ENCODE results near the gene TTLL13. TPM values are rescaled to one million over a fixed set of nuclear protein-coding genes. Genes with fewer than 3 reads are reported as not detected.

The TTLL13 gene
- total and polyA plus RNA-seq, 9 of the 15 experiments (the other 6 are each of a cell fraction or from before 2014, with no cell fraction given): 0.05 to 0.24 (median 0.11) TPM; not detected in 1

DNA sequence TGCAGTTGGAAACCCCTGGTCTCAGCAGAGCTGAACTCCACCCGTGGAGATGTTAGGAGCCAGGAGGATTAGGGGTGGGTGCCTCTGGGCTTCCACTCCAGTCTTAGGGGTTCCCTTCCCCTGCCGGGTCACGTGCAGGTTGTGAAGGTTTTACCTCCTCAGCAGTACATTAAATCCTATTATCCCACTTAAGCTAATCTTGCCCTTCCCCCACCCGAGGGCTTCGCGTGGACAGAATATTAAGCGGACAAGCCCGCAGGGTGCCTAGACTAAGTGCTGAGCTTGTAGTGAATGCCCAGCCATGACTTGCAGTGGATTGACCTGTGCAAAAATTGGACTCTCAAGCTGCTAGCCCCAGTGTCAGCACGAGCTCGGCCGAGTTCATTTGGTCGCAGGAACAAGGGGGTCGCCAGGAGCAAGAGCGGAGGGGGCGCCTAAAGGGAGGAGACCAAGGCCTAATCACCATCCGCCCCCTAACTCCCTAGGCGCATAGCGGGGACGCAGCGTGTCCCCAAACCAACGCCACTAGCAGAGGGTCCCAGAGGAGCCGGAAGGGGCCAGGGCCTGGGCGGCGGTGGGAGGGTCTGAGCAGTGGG lies 48.7 kb upstream of the TTLL13 start (continued):
- TF ChIP-seq, protein P1, sequence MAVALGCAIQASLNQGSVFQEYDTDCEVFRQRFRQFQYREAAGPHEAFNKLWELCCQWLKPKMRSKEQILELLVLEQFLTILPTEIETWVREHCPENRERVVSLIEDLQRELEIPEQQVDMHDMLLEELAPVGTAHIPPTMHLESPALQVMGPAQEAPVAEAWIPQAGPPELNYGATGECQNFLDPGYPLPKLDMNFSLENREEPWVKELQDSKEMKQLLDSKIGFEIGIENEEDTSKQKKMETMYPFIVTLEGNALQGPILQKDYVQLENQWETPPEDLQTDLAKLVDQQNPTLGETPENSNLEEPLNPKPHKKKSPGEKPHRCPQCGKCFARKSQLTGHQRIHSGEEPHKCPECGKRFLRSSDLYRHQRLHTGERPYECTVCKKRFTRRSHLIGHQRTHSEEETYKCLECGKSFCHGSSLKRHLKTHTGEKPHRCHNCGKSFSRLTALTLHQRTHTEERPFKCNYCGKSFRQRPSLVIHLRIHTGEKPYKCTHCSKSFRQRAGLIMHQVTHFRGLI (CRISPR knock-in tag; IDR thresholded peaks at IDR 0.05): no peak
- TF ChIP-seq ERF (CRISPR knock-in tag; IDR thresholded peaks at IDR 0.05): 0 out of 2 replicates have a peak, but pooled peaks have one; percentile 31

DNA sequence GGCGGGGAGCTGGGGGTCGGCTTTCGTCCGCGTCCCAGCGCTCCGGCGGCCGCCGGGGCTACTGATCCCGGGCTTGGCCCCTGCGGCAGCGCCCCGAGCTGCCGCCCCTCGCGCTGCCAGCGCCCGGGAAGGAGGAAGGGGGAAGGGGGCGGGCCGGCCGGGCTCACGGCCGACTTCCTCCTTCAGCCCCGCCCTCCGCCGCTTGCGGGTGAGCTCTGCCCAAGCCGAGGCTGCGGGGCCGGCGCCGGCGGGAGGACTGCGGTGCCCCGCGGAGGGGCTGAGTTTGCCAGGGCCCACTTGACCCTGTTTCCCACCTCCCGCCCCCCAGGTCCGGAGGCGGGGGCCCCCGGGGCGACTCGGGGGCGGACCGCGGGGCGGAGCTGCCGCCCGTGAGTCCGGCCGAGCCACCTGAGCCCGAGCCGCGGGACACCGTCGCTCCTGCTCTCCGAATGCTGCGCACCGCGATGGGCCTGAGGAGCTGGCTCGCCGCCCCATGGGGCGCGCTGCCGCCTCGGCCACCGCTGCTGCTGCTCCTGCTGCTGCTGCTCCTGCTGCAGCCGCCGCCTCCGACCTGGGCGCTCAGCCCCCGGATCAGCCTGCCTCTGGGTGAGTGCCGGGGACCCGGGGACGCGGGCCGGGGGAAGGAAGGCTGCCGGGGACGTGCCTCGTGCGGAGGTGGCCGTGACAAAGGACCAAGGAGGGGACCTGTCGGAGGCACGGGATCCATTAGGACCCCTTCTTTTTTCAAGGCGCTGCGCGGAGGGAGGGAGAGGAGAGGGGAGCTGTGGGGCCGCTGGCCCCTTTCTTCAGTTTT lies 48.0 kb upstream of the TTLL13 start, which contains the start of gene SEMA4B:
SEMA4B (plus strand) TSS at position 201 of the 814 bp plus-strand sequence; CDS start at position 450, 249 bp downstream.
- Histone ChIP-seq H3K4me3 (peak within 1 kb of the TSS; percentile 83), H3K9me3 (replicated peaks; ENCODE audit: control insufficient read depth, insufficient read depth, low read depth, low read length) (no peaks in the 10 kb centered on the region), H3K27ac (ENCODE audit: extremely low read depth, low read depth, low read length) (peak within 1 kb of the TSS; percentile 63), H3K9me1 (ENCODE audit: control insufficient read depth, insufficient read depth, low read length) (no peaks in the 10 kb centered on the region), H4K20me1 (replicated peaks; ENCODE audit: control insufficient read depth, insufficient read depth, low read length) (0 out of 2 replicates have a peak, but pooled peaks cover 12% of the 10 kb centered on the region), H2AFZ (ENCODE audit: low read depth, low read length) (peak within 1 kb of the TSS; percentile 73), H3K9ac (ENCODE audit: insufficient read depth in 1 of 2, low read depth in 2 of 2, low read length in 2 of 2) (peak within 1 kb of the TSS; percentile 64 to 93), H3K4me1 (replicated peaks in 1 of 2; ENCODE audit: control insufficient read depth in 2 of 2, insufficient read depth in 2 of 2, low read length in 2 of 2) (peaks cover 26 to 33% of the 10 kb centered on the region in 2 experiments; a peak in 4 of 5 replicates), H3K4me2 (ENCODE audit: insufficient read depth, low read length) (peak within 1 kb of the TSS; percentile 79), H3K27me3 (ENCODE audit: control insufficient read depth in 2 of 2, insufficient read depth in 2 of 2, low read length in 2 of 2) (no peaks in the 10 kb centered on the region), H3K79me2 (ENCODE audit: control insufficient read depth, insufficient read depth, low read length) (peaks cover 69% of the 10 kb centered on the region), H3K36me3 (ENCODE audit: control insufficient read depth, insufficient read depth, low read length) (peaks cover 38% of the 10 kb centered on the region; the same call in 2 of the 3 replicates)
- intact Hi-C loops (cut with micrococcal nuclease) (loop anchor here (2.0 kb wide), 1 partner anchor 17 kb away; no protein-coding TSS in a partner anchor), in situ Hi-C loops (cut with MboI) (no loop called here)
- ChIA-PET POLR2A (interaction anchor here (0.6 to 4.2 kb wide), 14 partner anchors 8 to 1098 kb away, joined by 3 to 24 read pairs (median 4); partner anchors contain the start of genes CIB1 and GDPGP1), CTCF (ENCODE audit: low intra/inter-chr PET ratio) (interaction anchor here (0.7 kb wide), 1 partner anchor 58 kb away, joined by 3 read pairs; no protein-coding TSS in a partner anchor)
- 2% methylated on average over 36 of the region's 88 CpGs for WGBS (ENCODE audit: insufficient coverage, low coverage, missing lambda C conversion rate)
- peak; percentile 84 to 95 (median 92) for DNase-seq (ENCODE audit: extremely low read depth in 1 of 4, low spot score in 3 of 4)
- no TSS peak for BruUV-seq (replicated peaks)
- ATAC-seq: peak; percentile 96
- FAIRE-seq: no peak
- TF ChIP-seq POLR2AphosphoS5 (IDR thresholded peaks at IDR 0.05; ENCODE audit: control insufficient read depth, insufficient read depth, low read depth, low read length): 0 out of 2 replicates have a peak, but pooled peaks have one; percentile 21
- TF ChIP-seq SPI1 (IDR thresholded peaks at IDR 0.05; ENCODE audit: borderline replicate concordance, low read depth, low read length): peak; percentile 65; the same call in 1 of the 2 replicates
- TF ChIP-seq FUS (optimal IDR thresholded peaks at IDR 0.05; ENCODE audit: low read depth, low read length): peak; percentile 60
- no peak for TF ChIP-seq SRF (CRISPR knock-in tag; IDR thresholded peaks at IDR 0.05)
- TF ChIP-seq TEAD1 (CRISPR knock-in tag; IDR thresholded peaks at IDR 0.05): peak in 1 of 2 experiments; percentile 38; a peak in 1 of 4 replicates
- TF ChIP-seq HNRNPL (IDR thresholded peaks at IDR 0.05; ENCODE audit: low read depth, low read length): peak; percentile 49; the same call in 1 of the 2 replicates
- no peak for TF ChIP-seq HSF4 (CRISPR knock-in tag; IDR thresholded peaks at IDR 0.05; ENCODE audit: borderline replicate concordance)
- TF ChIP-seq, protein P2, sequence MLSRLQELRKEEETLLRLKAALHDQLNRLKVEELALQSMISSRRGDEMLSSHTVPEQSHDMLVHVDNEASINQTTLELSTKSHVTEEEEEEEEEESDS (CRISPR knock-in tag; IDR thresholded peaks at IDR 0.05): no peak
- no peak for TF ChIP-seq LEF1 (IDR thresholded peaks at IDR 0.05)

Measured in K562 (cell line).